Left ventricle myocardium inferior (tissue), 1 donor: ENCODE data around the gene AMD1. TPM values are rescaled to one million over a fixed set of nuclear protein-coding genes. Genes with fewer than 3 reads are reported as not detected.

Experiments
- DNase-seq: peaks from one replicate; pipeline ENCODE4 v3.0.0-alpha.2; 2020
- H3K27ac ChIP-seq: fragments of 200-600 bp; replicated peaks from 2 replicates; pipeline ENCODE4 v1.8.0; 2021
- H3K27me3 ChIP-seq: fragments of 200-600 bp; 2 replicates; pipeline ENCODE4 v1.8.0; 2021; ENCODE audit warnings: low read depth
- H3K36me3 ChIP-seq: fragments of 200-600 bp; 2 replicates; pipeline ENCODE4 v1.8.0; 2021
- H3K4me1 ChIP-seq: fragments of 200-600 bp; 2 replicates; pipeline ENCODE4 v1.8.0; 2021
- H3K4me3 ChIP-seq: fragments of 200-600 bp; 2 replicates; pipeline ENCODE4 v1.8.0; 2021; ENCODE audit warnings: mild to moderate bottlenecking, moderate library complexity
- H3K9me3 ChIP-seq: fragments of 200-600 bp; replicated peaks from 2 replicates; pipeline ENCODE4 v1.8.0; 2021
- CTCF ChIP-seq: fragments of 200-600 bp; IDR thresholded peaks from 2 replicates; pipeline ENCODE4 v1.8.0; 2021; ENCODE audit warnings: antibody characterized with exemption, mild to moderate bottlenecking, borderline replicate concordance
- intact Hi-C: fragments of 100-400 bp; cut with micrococcal nuclease; formaldehyde crosslinking; loops from one replicate; pipeline ENCODE4 v1.11.0; 2022
- total RNA-seq: library from RNA; stranded (reverse); fragmentation: NEBNext Ultra II Directional; extraction: Animal tissue kit (Norgen Biotek cat#: 25700); gene quantifications from one replicate; pipeline ENCODE4 v1.2.1, GENCODE V29; 2021
- donor health status: DM: no; HTN: yes; CAD: no; lungs with severe emphysema.

The AMD1 gene
- total RNA-seq, 1 donor from 2014 or later: 72.8 TPM

- DNase-seq: no peak
- Histone ChIP-seq H3K4me1 (no peaks in the 10 kb centered on the region), H3K27ac (no peak overlapping the region), H3K27me3 (no peaks in the 10 kb centered on the region), H3K9me3 (no peaks in the 10 kb centered on the region), H3K4me3 (no peak overlapping the region), H3K36me3 (no peaks in the 10 kb centered on the region)
- intact Hi-C loops: no loop called here
- no peak for TF ChIP-seq CTCF
Measured at GRCh38 chr6:110856296-110856695, 18.3 kb upstream of the AMD1 start.

GRCh38 chr6:110858016-110858415, 16.6 kb upstream of the AMD1 start:
- intact Hi-C loops: no loop called here

GRCh38 chr6:110858562-110859214, 15.9 kb upstream of the AMD1 start:
- intact Hi-C loops: no loop called here
- Histone ChIP-seq H3K4me3 (no peak overlapping the region), H3K9me3 (no peaks in the 10 kb centered on the region), H3K27me3 (no peaks in the 10 kb centered on the region), H3K36me3 (no peaks in the 10 kb centered on the region), H3K27ac (no peak overlapping the region), H3K4me1 (no peaks in the 10 kb centered on the region)
- no peak for TF ChIP-seq CTCF
- DNase-seq: no peak

More at GRCh38 chr6:110858016-110858415, 16.6 kb upstream of the AMD1 start:
- Histone ChIP-seq H3K4me3 (no peak overlapping the region), H3K27me3 (no peaks in the 10 kb centered on the region), H3K9me3 (no peaks in the 10 kb centered on the region), H3K36me3 (no peaks in the 10 kb centered on the region), H3K27ac (no peak overlapping the region), H3K4me1 (no peaks in the 10 kb centered on the region)
- TF ChIP-seq CTCF: no peak
- no peak for DNase-seq

- Histone ChIP-seq H3K4me3 (no peak overlapping the region), H3K27me3 (no peaks in the 10 kb centered on the region), H3K9me3 (no peaks in the 10 kb centered on the region), H3K36me3 (no peaks in the 10 kb centered on the region), H3K27ac (no peak overlapping the region), H3K4me1 (no peaks in the 10 kb centered on the region)
- DNase-seq: no peak
- intact Hi-C loops: no loop called here
- TF ChIP-seq CTCF: no peak
Measured at GRCh38 chr6:110859335-110859792, 15.2 kb upstream of the AMD1 start.

- H3K4me1 ChIP-seq: no peaks in the 10 kb centered on the region
- no peak for DNase-seq
- H3K27ac ChIP-seq: no peak overlapping the region
- no peak overlapping the region for H3K4me3 ChIP-seq
- intact Hi-C loops: no loop called here
- H3K27me3 ChIP-seq: no peaks in the 10 kb centered on the region
- H3K36me3 ChIP-seq: no peaks in the 10 kb centered on the region
- TF ChIP-seq CTCF: no peak
- no peaks in the 10 kb centered on the region for H3K9me3 ChIP-seq
Measured at GRCh38 chr6:110864824-110865223, 9.8 kb upstream of the AMD1 start.
